Measurements from ENCODE around the gene MED25.
A peak's percentile ranks its signal among the peaks of the same experiment; 100 is the strongest.

Gene MED25

DNA sequence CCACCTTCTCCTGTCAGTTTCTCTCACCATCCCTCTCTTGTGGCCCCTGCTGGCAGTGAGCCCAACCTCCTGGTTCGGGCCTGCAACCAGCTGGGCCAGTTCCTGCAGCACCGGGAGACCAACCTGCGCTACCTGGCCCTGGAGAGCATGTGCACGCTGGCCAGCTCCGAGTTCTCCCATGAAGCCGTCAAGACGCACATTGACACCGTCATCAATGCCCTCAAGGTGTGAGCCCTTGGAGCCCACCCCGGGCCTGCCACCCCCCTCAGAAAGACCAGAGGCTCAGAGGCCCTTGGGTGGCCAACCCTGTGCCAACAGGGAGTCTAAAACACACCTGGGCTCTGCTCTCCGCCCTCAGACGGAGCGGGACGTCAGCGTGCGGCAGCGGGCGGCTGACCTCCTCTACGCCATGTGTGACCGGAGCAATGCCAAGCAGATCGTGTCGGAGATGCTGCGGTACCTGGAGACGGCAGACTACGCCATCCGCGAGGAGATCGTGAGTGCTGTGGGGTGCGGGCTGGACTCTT is 18.8 kb upstream of the MED25 start:
- no peak for DNase-seq

DNA sequence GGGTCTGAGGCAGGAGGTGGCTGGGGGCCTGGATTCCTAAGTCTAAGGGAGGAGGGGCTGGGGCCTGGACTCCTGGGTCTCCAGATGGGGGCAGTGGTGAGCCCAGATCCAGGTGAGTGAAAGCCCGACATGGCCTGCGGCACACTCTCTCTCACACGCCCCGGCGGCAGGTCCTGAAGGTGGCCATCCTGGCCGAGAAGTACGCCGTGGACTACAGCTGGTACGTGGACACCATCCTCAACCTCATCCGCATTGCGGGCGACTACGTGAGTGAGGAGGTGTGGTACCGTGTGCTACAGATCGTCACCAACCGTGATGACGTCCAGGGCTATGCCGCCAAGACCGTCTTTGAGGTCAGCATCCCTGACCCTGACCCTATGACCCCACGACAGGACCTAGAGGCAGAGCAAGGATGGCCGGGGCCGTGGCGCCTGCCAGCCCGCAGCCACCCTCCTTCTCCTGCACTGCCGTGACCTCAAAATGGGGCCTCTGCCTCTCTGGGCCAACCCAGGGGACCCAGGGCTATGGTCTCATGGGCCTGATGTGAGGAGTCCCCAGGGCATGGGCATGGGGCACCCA is 18.2 kb upstream of the MED25 start:
- DNase-seq: no peak

DNA sequence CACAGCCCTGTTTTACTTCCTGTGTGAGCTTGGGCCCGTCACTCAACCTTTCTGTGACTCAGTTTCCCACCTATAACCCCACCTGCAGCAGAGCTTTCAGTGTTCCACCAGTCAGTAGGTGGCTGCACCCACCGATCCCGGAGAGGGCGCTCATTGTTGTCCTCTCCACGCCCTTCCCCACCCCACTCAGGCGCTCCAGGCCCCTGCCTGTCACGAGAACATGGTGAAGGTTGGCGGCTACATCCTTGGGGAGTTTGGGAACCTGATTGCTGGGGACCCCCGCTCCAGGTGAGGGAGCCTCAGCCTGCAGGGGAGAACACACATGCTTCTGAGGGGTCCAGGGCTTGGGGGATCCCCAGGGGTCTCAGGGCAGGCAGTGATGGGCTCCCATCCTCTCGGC is 17.3 kb upstream of the MED25 start:
- DNase-seq: no peak

DNA sequence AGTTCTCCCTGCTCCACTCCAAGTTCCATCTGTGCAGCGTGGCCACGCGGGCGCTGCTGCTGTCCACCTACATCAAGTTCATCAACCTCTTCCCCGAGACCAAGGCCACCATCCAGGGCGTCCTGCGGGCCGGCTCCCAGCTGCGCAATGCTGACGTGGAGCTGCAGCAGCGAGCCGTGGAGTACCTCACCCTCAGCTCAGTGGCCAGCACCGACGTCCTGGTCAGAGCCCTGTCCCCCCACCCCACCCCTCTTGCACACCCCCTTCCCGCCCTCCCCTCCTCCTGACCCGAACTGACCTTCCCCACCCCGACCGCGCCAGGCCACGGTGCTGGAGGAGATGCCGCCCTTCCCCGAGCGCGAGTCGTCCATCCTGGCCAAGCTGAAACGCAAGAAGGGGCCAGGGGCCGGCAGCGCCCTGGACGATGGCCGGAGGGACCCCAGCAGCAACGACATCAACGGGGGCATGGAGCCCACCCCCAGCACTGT is 16.6 kb upstream of the MED25 start:
- DNase-seq: no peak

DNA sequence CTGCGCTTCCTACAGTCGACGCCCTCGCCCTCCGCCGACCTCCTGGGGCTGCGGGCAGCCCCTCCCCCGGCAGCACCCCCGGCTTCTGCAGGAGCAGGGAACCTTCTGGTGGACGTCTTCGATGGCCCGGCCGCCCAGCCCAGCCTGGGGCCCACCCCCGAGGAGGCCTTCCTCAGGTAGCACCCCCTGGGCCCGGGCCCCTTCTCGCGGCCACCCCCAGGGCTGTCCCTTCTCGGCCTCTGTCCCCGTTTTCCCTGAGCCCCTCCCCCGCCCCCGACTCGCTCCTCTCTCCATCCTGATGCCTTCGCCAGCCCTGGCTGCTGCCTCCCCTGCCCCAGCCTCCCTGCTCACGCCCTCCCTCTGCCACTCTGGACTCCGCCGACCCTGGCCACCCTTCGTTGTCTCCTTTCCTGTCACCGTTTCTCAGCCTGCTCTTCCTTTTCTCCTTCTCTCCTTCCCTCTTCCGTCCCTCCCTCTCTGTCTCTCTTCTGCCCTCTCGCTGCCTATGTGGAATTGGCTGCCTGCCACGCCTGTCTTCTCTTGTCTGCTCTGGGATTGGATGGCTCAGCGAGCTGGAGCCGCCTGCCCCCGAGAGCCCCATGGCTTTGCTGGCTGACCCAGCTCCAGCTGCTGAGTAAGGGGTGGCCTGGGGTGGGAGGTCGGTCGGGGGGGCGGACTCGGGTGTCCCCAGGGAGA is 16.0 kb upstream of the MED25 start:
- DNase-seq: no peak

DNA sequence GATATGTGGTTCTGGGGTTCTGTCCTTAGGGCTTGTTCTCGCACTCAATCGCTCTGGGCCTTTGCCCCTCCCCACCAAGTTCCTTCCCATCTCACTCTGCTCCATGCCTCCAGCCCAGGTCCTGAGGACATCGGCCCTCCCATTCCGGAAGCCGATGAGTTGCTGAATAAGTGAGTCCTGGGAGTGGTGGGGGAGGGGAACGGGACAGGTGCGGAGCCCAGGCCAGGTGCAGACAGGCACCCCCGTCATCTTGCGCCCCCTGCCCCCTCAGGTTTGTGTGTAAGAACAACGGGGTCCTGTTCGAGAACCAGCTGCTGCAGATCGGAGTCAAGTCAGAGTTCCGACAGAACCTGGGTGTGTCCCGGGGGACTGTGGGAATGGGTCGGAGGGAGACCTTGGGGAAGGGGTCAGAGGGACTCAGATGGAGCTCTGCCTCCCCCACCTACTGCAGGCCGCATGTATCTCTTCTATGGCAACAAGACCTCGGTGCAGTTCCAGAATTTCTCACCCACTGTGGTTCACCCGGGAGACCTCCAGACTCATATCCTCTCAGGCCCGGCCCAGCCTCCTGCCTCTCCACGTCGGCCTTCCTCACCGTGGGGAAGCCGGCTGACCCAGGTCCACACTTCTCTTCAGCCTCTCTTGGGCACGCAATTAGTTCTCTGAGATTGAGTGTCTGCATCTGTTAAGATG is 15.1 kb upstream of the MED25 start:
- no peak for DNase-seq

DNA sequence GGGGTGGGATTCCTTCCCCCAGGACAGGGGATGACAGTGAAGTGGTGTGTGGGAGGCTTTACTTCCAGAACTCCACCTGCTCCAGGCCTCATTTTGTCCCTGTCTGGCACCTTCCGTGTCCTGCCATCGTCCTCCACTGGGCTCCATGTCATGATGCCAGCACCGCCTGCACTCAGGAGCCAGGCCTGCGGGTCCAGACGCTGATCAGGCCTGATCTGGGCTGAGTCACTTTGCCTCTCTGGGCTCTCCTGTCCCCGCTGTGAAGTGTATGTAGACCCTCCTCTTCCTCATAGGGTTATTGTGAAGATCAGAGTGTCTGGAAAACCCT is 14.6 kb upstream of the MED25 start:
- no peak for DNase-seq

DNA sequence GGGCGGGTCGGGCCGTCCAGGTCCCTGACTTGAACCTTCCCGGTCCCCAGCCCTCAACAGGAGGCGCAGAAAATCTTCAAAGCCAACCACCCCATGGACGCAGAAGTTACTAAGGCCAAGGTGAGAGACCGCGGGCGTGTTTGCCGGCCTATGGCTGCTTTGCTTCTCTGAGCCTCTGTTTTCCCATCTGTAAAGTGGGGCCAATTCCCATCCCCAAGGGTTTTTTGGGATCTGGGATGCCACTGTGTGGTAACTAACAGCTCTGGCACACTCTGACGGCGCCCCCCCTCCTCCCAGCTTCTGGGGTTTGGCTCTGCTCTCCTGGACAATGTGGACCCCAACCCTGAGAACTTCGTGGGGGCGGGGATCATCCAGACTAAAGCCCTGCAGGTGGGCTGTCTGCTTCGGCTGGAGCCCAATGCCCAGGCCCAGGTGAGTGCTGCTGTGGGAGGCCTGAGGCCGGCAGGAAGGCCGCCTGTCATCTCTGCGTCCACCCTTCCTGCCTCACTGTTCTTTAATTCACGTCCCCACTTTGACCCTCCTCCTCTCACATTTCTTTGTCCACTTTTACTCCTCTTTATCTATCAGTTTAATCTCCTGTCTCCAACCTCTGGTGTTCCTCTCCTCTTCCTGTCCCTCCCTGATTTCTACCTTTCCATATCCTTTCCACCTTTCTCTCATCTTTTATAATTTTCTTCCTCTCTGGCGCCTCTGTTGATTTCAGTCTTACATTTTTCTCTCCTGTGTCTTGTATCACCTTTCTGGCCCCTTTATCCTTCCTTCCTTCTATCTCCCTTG is 12.1 kb upstream of the MED25 start:
- no peak for DNase-seq

DNA sequence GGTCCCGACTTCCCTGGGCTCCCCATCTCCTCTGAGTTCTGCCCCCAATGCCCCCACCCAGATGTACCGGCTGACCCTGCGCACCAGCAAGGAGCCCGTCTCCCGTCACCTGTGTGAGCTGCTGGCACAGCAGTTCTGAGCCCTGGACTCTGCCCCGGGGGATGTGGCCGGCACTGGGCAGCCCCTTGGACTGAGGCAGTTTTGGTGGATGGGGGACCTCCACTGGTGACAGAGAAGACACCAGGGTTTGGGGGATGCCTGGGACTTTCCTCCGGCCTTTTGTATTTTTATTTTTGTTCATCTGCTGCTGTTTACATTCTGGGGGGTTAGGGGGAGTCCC is 11.5 kb upstream of the MED25 start:
- DNase-seq: no peak

DNA sequence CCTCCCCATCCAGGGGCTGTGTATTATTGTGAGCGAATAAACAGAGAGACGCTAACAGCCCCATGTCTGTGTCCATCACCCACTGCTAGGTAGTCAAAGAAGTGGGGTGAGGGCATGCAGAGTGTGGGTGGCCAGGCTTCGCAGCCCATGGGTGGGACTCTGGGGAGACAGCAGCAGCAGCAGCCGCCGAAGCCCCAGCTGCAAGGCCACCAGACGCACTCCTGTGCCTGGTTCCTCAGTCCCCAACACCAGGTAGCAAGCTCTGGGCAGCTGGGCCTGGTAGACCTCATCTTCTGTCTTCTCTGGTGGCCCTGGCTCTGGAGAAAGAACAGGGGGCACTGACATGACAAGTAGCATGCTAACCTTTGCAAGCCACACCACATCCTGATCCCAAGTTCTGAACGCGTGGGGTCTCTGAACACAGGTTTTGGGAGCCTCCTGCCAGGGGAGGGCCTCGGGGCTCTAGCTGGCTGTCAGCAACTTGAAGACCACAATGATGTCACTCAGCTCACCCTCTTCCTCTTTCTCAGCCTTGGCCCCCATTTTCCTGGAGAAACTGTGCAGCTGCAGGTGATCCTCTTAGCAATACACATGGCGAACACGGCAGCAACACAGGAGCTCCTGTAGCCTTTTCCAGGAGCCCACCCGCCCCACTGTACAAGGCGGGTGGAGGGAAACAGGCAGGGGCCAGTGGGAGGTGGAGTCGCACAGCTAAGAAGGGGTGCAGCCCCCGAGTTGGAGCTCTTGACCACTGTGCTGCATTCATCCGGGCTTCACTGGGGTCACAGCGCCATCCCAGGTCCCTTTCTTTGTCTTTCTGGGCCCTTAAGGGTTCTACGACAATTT is 10.8 kb upstream of the MED25 start:
- no peak for DNase-seq

DNA sequence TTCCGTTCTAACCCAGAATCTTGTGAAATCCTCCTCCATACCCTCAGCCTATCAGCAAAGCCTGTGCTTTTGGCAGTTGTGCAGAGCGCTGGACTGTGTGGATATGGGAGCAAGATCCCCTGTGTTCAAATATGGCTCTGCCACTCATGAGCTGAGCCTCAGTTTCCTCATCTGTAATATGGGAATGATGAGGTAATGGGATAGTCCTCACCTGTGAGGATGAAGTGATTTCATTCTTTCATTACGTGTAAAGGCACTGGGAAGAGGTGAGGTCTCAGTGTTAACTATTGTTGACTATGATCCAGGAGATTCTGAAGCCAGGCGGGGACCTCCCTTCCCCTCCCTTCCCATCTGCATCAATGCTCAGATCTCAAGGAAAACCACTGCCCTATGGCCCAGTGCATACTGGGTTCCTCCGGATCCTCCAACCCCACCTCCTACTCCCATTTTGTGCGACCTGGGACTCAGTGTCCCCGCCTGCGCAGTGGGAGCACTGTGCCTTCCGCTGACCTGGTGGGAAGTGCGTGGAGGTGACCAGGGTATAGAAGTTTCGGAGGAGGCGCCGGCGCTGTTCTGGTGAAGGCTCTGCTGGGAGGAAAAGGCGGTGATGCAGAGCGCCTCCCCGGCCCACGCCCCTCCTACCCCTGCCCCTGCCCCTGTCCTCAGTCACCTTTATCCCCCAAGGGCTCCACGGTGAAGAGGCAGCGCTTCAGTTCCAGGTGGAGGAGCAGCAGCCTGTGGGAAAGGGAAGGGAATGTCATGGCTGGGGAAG is 10.0 kb upstream of the MED25 start:
- DNase-seq: no peak

DNA sequence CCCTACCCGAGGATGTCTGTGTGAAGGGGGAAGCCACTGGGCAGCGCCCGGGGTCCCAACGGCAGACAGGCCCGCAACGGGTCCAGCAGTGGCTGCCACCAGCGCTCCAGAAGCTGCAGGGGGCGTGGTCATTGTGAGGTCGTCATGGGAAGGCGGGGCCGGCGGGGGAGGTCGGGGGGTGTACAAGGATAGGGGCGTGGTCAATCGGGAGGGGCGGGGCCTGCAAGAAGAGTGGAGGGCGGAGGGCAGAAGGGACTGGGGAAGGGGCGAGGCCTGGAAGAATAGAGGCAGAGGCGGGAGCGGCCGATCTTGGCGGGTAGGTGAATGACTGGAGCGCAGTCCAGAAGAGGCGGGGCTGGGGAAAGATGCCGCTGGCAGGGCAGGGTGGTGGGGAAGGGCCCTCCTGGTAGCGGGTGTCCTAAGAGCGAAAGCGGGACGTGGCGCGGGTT is 9.4 kb upstream of the MED25 start:
- peak; percentile 79 for DNase-seq

DNA sequence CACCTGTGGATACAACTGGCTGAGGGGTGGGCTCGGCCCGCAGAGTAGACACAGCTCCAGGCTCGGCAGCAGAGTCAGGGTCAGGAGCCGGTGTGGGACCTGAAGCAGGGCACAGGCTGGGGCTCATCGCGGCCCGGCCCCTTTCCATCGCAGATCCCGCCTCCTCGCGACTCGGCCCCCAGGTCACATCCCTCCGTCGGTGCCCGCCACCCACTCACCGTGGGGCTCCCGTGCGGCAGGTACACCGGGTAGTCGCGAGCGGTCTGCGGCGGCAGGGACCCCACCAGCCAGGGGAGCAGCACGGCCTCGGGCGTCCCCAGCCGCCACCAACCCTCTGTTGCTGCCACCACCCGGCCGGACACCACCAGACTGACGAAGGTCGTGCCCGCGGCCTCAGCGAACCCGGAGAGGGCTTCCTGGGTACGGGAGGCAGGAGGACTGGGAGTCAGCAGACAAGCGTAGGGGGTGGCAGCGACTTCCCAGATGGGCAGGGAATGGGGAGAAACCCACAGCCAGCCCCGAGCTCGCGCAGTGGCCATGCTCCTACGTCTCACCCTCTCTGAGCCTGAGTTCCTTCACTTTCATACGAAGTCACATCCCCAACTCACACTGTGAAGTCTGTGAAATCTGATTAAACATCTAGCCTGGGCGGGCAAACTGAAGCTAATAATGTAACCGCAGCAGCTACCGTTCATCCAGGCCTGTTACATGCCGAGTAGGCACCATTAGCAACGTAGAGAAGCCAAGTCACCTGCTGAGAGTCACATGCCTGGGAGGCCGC is 8.7 kb upstream of the MED25 start:
- DNase-seq: peak; percentile 38

DNA sequence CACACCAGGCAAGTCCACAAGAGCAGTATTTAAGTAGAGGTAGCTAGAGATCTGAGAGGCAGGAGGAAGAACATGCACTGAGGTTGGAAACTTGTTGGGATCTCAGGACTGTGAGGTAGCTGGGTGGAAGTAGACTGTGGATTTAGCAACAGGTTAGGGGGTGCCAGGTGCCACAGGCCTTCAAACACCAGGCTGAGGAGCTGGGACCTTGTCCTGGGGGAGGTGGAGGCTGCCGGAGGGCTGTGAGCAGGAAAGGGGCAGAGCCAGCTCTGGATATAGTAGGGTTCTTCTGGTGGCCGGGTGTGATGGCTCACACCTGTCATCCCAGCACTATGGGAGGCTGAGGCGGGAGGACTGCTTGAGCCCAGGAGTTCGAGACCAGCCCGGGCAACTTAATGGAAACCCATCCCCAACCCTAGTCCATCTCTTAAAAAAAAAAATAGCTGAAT is 8.1 kb upstream of the MED25 start:
- DNase-seq: no peak

DNA sequence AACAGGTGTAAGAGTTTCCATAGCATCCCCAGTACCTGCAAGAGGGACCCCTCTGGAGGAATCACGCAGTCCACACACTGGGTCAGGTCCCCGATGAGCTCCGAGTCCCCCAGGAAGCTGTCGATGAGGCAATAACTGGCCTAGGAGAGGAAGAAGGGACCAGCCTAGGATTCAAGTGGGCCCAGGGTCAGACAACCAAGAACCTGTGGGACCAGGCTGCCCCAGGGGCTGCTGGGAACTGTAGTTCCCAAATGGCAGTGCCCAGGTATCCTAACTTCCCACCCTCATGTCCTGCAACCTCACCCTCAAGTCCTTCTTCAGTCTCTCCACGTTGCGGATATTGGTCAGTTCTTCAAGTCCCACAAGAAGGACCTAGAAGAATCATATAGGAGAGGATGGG is 6.8 kb upstream of the MED25 start:
- no peak for DNase-seq

DNA sequence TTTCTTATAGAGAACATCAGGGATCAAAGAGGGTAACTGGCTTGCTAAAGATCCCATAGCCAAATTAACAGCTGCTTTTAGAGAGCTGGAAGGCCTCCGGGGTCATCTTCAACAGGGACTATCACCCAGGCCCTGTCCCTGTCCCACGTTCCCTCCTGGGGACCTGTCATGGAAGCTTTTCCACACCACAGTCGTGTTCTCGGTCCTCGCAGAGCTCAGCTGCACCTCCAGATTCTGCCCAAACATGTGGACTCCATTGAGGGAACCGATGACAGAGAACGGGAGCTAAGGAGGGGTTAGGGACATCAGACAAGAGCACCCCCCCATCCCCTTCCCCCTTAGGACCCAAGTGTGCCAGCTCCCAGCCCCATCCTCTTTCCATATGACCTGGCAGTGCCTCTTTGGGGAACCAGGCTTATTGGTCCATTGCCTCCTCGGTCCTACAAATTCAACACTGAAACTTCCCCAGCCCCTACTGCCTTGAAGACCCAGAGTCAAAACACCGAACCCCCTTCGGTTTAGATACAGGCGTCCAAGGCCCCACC is 5.6 kb upstream of the MED25 start:
- no peak for DNase-seq

DNA sequence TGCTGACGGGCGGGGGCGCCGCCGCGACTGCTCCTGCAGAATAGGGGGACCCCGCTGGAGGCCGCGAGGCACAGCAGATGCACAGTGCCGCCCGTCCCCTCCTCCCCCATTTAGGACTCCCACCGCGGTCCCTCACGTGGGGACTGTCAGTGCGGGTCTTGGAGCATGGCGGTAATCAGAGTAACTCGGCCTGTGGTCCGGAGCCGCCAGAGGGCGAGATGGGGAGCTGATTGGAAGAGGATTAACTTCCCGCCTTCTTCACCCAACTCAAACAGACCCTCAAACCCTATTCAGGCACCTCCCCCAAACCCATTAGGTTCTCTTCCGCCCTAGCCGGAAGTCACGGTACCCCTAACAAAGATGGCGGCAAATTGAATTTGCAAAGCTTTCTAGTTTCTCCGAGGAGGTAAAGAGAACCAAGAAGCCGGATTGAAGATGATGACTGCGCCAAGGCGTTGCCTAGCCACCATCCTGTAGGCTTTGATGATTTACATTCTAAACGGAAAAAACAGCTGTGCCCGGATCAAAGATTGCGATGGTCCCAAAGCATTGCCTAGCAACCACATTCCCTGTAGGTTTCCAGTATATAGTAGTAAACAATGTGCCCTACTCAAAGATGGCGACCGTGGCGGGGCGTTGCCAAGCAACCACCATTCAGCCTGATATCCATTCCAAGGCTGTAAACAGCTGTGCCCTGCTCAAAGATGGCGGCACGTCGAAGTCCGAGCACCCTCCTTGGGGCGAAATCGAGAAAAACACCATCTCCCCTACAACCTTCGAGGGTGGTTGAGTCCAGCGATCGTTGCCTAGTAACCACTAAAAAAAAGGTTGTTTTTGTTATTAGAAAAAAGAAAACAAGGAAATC is 4.9 kb upstream of the MED25 start, which contains the start of gene FUZ:
TSS of gene FUZ (minus strand) at position 296 of the 865 bp plus-strand sequence. CDS start at position 110, 186 bp downstream.
- peak; percentile 86 for DNase-seq

DNA sequence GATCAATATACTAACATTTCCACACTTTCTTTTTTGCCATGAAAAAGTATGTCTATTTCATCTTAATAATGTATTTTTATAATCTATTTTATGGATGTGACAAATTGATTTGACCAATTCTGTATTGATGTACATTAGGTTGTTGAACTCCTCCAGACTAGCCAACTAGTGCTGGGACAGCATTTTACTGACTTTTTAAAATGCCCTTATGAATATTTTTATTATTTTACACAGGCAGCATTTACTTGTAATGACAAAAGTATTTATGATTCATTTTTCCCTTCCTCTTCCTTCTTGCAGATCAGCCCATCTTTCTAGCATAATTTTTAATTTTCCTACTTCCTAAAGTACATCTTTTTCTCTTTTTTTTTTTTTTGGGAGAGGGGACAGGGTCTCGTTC is 4.1 kb upstream of the MED25 start:
- no peak for DNase-seq

DNA sequence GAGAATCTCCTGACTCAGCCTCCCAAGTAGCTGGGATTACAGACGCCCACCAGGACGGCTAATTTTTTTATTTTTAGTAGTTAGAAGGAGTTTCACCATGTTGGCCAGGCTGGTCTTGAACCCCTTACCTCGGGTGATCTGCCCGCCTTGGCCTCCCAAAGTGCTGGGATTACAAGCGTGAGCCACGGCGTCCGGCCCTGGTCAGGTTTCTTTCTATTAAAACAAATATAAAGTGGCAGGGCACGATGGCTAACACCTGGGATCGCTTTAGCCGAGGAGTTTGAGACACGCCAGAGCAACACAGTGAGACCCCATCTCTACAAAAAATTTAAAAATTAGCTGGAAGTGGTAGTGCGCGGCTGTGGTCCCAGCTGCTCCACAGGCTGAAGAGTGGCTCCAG is 1.5 kb upstream of the MED25 start:
- no peak for DNase-seq
